GM23338 (cell line): ENCODE measurements around the gene MEI1. TPM values are rescaled to one million over a fixed set of nuclear protein-coding genes. Genes with fewer than 3 reads are reported as not detected.

ENCODE experiments used
- ATAC-seq: fragments of 200-7000 bp; cut with Tn5 transposase; 3 replicates; pipeline ENCODE4 v1.9.1; 2020
- DNase-seq: peaks from one replicate; pipeline ENCODE4 v3.0.0-alpha.2; 2015; ENCODE audit warnings: low spot score
- H2AFZ ChIP-seq: fragments of 200-600 bp; sonication (generic); 2 replicates; pipeline ENCODE4 v1.8.0; 2016; ENCODE audit warnings: antibody characterized with exemption, mild to moderate bottlenecking, moderate library complexity
- H3F3A ChIP-seq: fragments of 200-600 bp; sonication (generic); replicated peaks from 2 replicates; pipeline ENCODE4 v1.8.0; 2017; ENCODE audit warnings: antibody characterized with exemption, mixed run types, low read depth
- H3K27ac ChIP-seq: fragments of 200-600 bp; sonication (generic); 2 replicates; pipeline ENCODE4 v1.6.1; 2016; ENCODE audit warnings: low read depth
- H3K27me3 ChIP-seq: fragments of 200-600 bp; sonication (generic); 2 replicates; pipeline ENCODE4 v1.8.0; 2016; ENCODE audit warnings: mild to moderate bottlenecking, mixed run types, moderate library complexity; ENCODE audit not compliant: insufficient read depth
- H3K36me3 ChIP-seq: fragments of 200-600 bp; sonication (generic); 2 replicates; pipeline ENCODE4 v1.8.0; 2016; ENCODE audit warnings: mild to moderate bottlenecking; ENCODE audit not compliant: insufficient read depth
- H3K4me1 ChIP-seq: fragments of 200-600 bp; sonication (generic); 2 replicates; pipeline ENCODE4 v1.8.0; 2016; ENCODE audit warnings: mild to moderate bottlenecking, moderate library complexity; ENCODE audit not compliant: insufficient read depth
- H3K4me2 ChIP-seq: fragments of 200-600 bp; sonication (generic); 2 replicates; pipeline ENCODE4 v1.7.1; 2017; ENCODE audit warnings: mixed run types
- H3K4me3 ChIP-seq: fragments of 200-600 bp; sonication (generic); 2 replicates; pipeline ENCODE4 v1.6.1; 2016; ENCODE audit warnings: mixed run types
- H3K79me2 ChIP-seq: fragments of 200-600 bp; sonication (generic); replicated peaks from 2 replicates; pipeline ENCODE4 v1.8.0; 2017; ENCODE audit warnings: mild to moderate bottlenecking; ENCODE audit not compliant: insufficient read depth
- H3K9me2 ChIP-seq: fragments of 200-600 bp; sonication (generic); 2 replicates; pipeline ENCODE4 v1.8.0; 2017; ENCODE audit not compliant: insufficient read depth
- H4K20me1 ChIP-seq: fragments of 200-600 bp; sonication (generic); replicated peaks from 2 replicates; pipeline ENCODE4 v1.8.0; 2017; ENCODE audit warnings: mild to moderate bottlenecking; ENCODE audit not compliant: insufficient read depth
- H3K27ac Mint-ChIP-seq: 2 replicates; pipeline ENCODE4 v1.8.0; 2020; ENCODE audit warnings: inconsistent platforms, mild to moderate bottlenecking, moderate library complexity, mixed read lengths
- H3K27me3 Mint-ChIP-seq: 3 replicates; pipeline ENCODE4 v1.8.0; 2022; ENCODE audit warnings: low read depth, mild to moderate bottlenecking, moderate library complexity, mixed read lengths, inconsistent platforms; ENCODE audit not compliant: insufficient read depth, poor library complexity
- H3K36me3 Mint-ChIP-seq: 3 replicates; pipeline ENCODE4 v1.8.0; 2021; ENCODE audit warnings: low read depth, mild to moderate bottlenecking, inconsistent platforms, moderate library complexity, mixed read lengths
- H3K4me1 Mint-ChIP-seq: 3 replicates; pipeline ENCODE4 v1.8.0; 2020; ENCODE audit warnings: mild to moderate bottlenecking, inconsistent platforms, mixed read lengths
- H3K4me3 Mint-ChIP-seq: 3 replicates; pipeline ENCODE4 v1.8.0; 2021; ENCODE audit warnings: moderate library complexity, mild to moderate bottlenecking, inconsistent platforms, mixed read lengths
- H3K9me3 Mint-ChIP-seq: 3 replicates; pipeline ENCODE4 v1.8.0; 2020; ENCODE audit warnings: moderate library complexity, mild to moderate bottlenecking, inconsistent platforms, mixed read lengths
- CTCF ChIP-seq, 2 experiments: fragments of 200-600 bp in 1 of 2; sonication (generic) in 1 of 2; conservative IDR thresholded peaks; 2 replicates each; pipeline versions ENCODE4 v1.5.1 to v1.6.1; 2016 to 2017; ENCODE audit warnings: antibody characterized with exemption in 2 of 2, low read depth in 2 of 2, mild to moderate bottlenecking in 2 of 2, moderate library complexity in 1 of 2
- ETS1 ChIP-seq: IDR thresholded peaks from 2 replicates; pipeline ENCODE4 v1.6.1; 2016; ENCODE audit warnings: antibody characterized with exemption
- EZH2 ChIP-seq: fragments of 200-600 bp; sonication (generic); IDR thresholded peaks from one replicate; pipeline ENCODE4 v1.8.0; 2017; ENCODE audit warnings: antibody characterized with exemption, mild to moderate bottlenecking, low read depth; ENCODE audit not compliant: unreplicated experiment
- EZH2phosphoT487 ChIP-seq: fragments of 200-600 bp; sonication (generic); IDR thresholded peaks from one replicate; pipeline ENCODE4 v1.8.1; 2018; ENCODE audit warnings: antibody characterized with exemption; ENCODE audit not compliant: unreplicated experiment
- NANOG ChIP-seq: IDR thresholded peaks from 2 replicates; pipeline ENCODE4 v1.6.1; 2016; ENCODE audit warnings: antibody characterized with exemption, borderline replicate concordance
- POLR2AphosphoS5 ChIP-seq: IDR thresholded peaks from 2 replicates; pipeline ENCODE4 v1.6.1; 2016; ENCODE audit warnings: antibody characterized with exemption, low read depth
- ZNF114 ChIP-seq: fragments of 250-450 bp; sonication (Bioruptor Pico); IDR thresholded peaks from 2 replicates; pipeline ENCODE4 v1.5.0; 2020; ENCODE audit warnings: mild to moderate bottlenecking, moderate library complexity
- polyA plus RNA-seq: library from polyadenylated mRNA; unstranded; fragments of >200 nt; fragmentation: Nextera tagmentation; extraction: Ambion mirVana; gene quantifications from 2 replicates; pipeline ENCODE4 v1.2.1, GENCODE V29; 2016
- total RNA-seq: library from RNA; depleted of rRNA; stranded (reverse); fragments of >200 nt; shearing (Covaris generic); gene quantifications from 2 replicates; pipeline ENCODE4 v1.2.3, GENCODE V29; 2014

Gene MEI1
- total and polyA plus RNA-seq, 2 experiments from 2014 or later: 0.28 to 0.87 TPM

- H3K79me2 ChIP-seq: peaks cover 100% of the 10 kb centered on the region
Observed at GRCh38 chr22:41842996-41843970, 144.0 kb downstream of the MEI1 start.

GRCh38 chr22:41844036-41844435, 144.7 kb downstream of the MEI1 start:
- Histone ChIP-seq H3K4me1 (peaks cover 57% of the 10 kb centered on the region), H3K4me2 (peak overlapping the region; percentile 66), H3F3A (peaks cover 17% of the 10 kb centered on the region), H3K36me3 (0 out of 2 replicates have a peak, but pooled peaks cover 8% of the 10 kb centered on the region), H3K4me3 (peak overlapping the region; percentile 21; the same call in 1 of the 2 replicates), H2AFZ (no peak overlapping the region), H3K9me2 (no peaks in the 10 kb centered on the region), H4K20me1 (peaks cover 81% of the 10 kb centered on the region), H3K79me2 (peaks cover 100% of the 10 kb centered on the region), H3K27ac (peak overlapping the region; percentile 77; the same call in 1 of the 2 replicates), H3K27me3 (no peaks in the 10 kb centered on the region)
- Mint-ChIP-seq H3K4me1 (peaks cover 51% of the 10 kb centered on the region), H3K36me3 (peaks cover 23% of the 10 kb centered on the region), H3K27ac (peak overlapping the region; percentile 31), H3K27me3 (peaks cover 12% of the 10 kb centered on the region), H3K4me3 (peak overlapping the region; percentile 21; the same call in 1 of the 3 replicates), H3K9me3 (no peaks in the 10 kb centered on the region)
- DNase-seq: no peak
- no peak for ATAC-seq
- TF ChIP-seq NANOG (no peak), POLR2AphosphoS5 (no peak), CTCF (conservative IDR thresholded peaks at IDR 0.05; ENCODE audit: low read depth in 2 of 2) (no peak)

More at GRCh38 chr22:41842996-41843970, 144.0 kb downstream of the MEI1 start:
- Mint-ChIP-seq H3K27ac (no peak overlapping the region; the same call in 1 of the 2 replicates), H3K36me3 (peaks cover 27% of the 10 kb centered on the region), H3K9me3 (no peaks in the 10 kb centered on the region), H3K27me3 (peaks cover 12% of the 10 kb centered on the region), H3K4me1 (peaks cover 50% of the 10 kb centered on the region), H3K4me3 (no peak overlapping the region)
- no peak overlapping the region for H3K4me2 ChIP-seq
- H3K9me2 ChIP-seq: no peaks in the 10 kb centered on the region
- peaks cover 57% of the 10 kb centered on the region for H3K4me1 ChIP-seq
- ATAC-seq (no peak), DNase-seq (no peak)
- H3K36me3 ChIP-seq: 0 out of 2 replicates have a peak, but pooled peaks cover 8% of the 10 kb centered on the region
- H2AFZ ChIP-seq: no peak overlapping the region
- peaks cover 88% of the 10 kb centered on the region for H4K20me1 ChIP-seq
- H3K27me3 ChIP-seq: no peaks in the 10 kb centered on the region
- TF ChIP-seq EZH2phosphoT487 (no peak), EZH2 (no peak), ETS1 (no peak), ZNF114 (CRISPR knock-in tag) (no peak), CTCF (conservative IDR thresholded peaks at IDR 0.05; ENCODE audit: low read depth in 2 of 2) (no peak)
- peaks cover 16% of the 10 kb centered on the region for H3F3A ChIP-seq
- H3K4me3 ChIP-seq: no peak overlapping the region
- no peak overlapping the region; the same call in 1 of the 2 replicates for H3K27ac ChIP-seq
